IMR-90 (cell line): Measurements from ENCODE around the gene OR5D13. TPM values are rescaled to one million over a fixed set of nuclear protein-coding genes. Genes with fewer than 3 reads are reported as not detected.

ENCODE experiments used
- ATAC-seq: fragments of 200-7000 bp; cut with Tn5 transposase; 2 replicates; pipeline ENCODE4 v1.9.1; 2020; ENCODE audit warnings: low read depth, mild to moderate bottlenecking, moderate library complexity
- BruUV-seq: library from RNA; stranded (reverse); fragments of 400-500 nt; replicated peaks from 2 replicates; lab custom pipeline; 2021; lab: Mats Ljungman, UMichigan
- CTCF ChIA-PET: fragments of 300-600 bp; formaldehyde crosslinking; extraction: SDS; loops from one replicate; lab custom pipeline; 2021; ENCODE audit warnings: antibody characterized with exemption; lab: Yijun Ruan, JAX
- POLR2A ChIA-PET: fragments of 300-600 bp; sonication (Branson Sonifier 250); formaldehyde crosslinking; loops from one replicate; lab custom pipeline; 2022; ENCODE audit warnings: antibody characterized with exemption; ENCODE audit not compliant: unreplicated experiment; lab: Charles Lee
- DNase-seq: peaks from one replicate; pipeline ENCODE4 v3.0.0; 2013
- H2AFZ ChIP-seq: replicated peaks from 2 replicates; pipeline ENCODE3; 2013; ENCODE audit warnings: low read length, mild to moderate bottlenecking; ENCODE audit not compliant: poor library complexity
- H2AK5ac ChIP-seq: 2 replicates; pipeline ENCODE4 v1.6.1; 2013; ENCODE audit warnings: low read depth, low read length, inconsistent platforms
- H2AK9ac ChIP-seq: replicated peaks from 2 replicates; pipeline ENCODE3; 2013; ENCODE audit warnings: mild to moderate bottlenecking, low read depth, low read length, moderate library complexity; ENCODE audit not compliant: poor library complexity
- H2BK120ac ChIP-seq: 2 replicates; pipeline ENCODE4 v1.6.1; 2013; ENCODE audit warnings: low read depth, low read length, inconsistent platforms
- H2BK15ac ChIP-seq: 3 replicates; pipeline ENCODE4 v1.6.1; 2013; ENCODE audit warnings: low read depth, low read length, inconsistent platforms
- H2BK20ac ChIP-seq: 2 replicates; pipeline ENCODE4 v1.6.1; 2013; ENCODE audit warnings: low read depth, mild to moderate bottlenecking, inconsistent platforms, low read length, moderate library complexity
- H2BK5ac ChIP-seq: 2 replicates; pipeline ENCODE4 v1.6.1; 2013; ENCODE audit warnings: mild to moderate bottlenecking, low read depth, low read length, inconsistent platforms; ENCODE audit not compliant: poor library complexity, severe bottlenecking
- H3K14ac ChIP-seq: replicated peaks from 2 replicates; pipeline ENCODE4 v1.6.1; 2013; ENCODE audit warnings: low read depth, low read length, inconsistent platforms
- H3K18ac ChIP-seq: 2 replicates; pipeline ENCODE4 v1.6.1; 2013; ENCODE audit warnings: low read depth, low read length, control low read depth
- H3K23ac ChIP-seq: 2 replicates; pipeline ENCODE4 v1.6.1; 2013; ENCODE audit warnings: low read depth, low read length, inconsistent platforms
- H3K27ac ChIP-seq: 2 replicates; pipeline ENCODE4 v1.5.1; 2013; ENCODE audit warnings: mild to moderate bottlenecking, control low read depth, low read length; ENCODE audit not compliant: insufficient read depth
- H3K27me3 ChIP-seq: 2 replicates; pipeline ENCODE4 v1.6.1; 2013; ENCODE audit warnings: low read length; ENCODE audit not compliant: control insufficient read depth, insufficient read depth
- H3K36me3 ChIP-seq: 2 replicates; pipeline ENCODE4 v1.6.1; 2013; ENCODE audit warnings: low read length, mixed read lengths; ENCODE audit not compliant: control insufficient read depth, insufficient read depth
- H3K4ac ChIP-seq: 2 replicates; pipeline ENCODE4 v1.6.1; 2013; ENCODE audit warnings: low read depth, low read length, inconsistent platforms
- H3K4me1 ChIP-seq: 2 replicates; pipeline ENCODE4 v1.6.1; 2013; ENCODE audit warnings: low read length, mixed read lengths; ENCODE audit not compliant: control insufficient read depth, insufficient read depth
- H3K4me2 ChIP-seq: 2 replicates; pipeline ENCODE4 v1.6.1; 2013; ENCODE audit warnings: low read depth, mild to moderate bottlenecking, control low read depth, low read length, moderate library complexity
- H3K4me3 ChIP-seq: 2 replicates; pipeline ENCODE4 v1.5.1; 2013; ENCODE audit warnings: low read depth, mild to moderate bottlenecking, control low read depth, low read length, moderate library complexity; ENCODE audit not compliant: insufficient read depth
- H3K56ac ChIP-seq: 2 replicates; pipeline ENCODE4 v1.6.1; 2013; ENCODE audit warnings: low read length, inconsistent platforms; ENCODE audit not compliant: insufficient read depth; ENCODE audit errors: extremely low read depth
- H3K79me1 ChIP-seq, 2 experiments: 2 replicates each; pipeline ENCODE4 v1.6.1; 2013; ENCODE audit warnings: low read length in 2 of 2, inconsistent platforms in 1 of 2, low read depth in 1 of 2
- H3K9ac ChIP-seq: 2 replicates; pipeline ENCODE4 v1.6.1; 2013; ENCODE audit warnings: low read depth, low read length, control low read depth
- H3K9me1 ChIP-seq: 2 replicates; pipeline ENCODE4 v1.6.1; 2013; ENCODE audit warnings: low read length, inconsistent platforms; ENCODE audit not compliant: insufficient read depth
- H3K9me3 ChIP-seq: 2 replicates; pipeline ENCODE4 v1.6.1; 2013; ENCODE audit warnings: low read length; ENCODE audit not compliant: control insufficient read depth, insufficient read depth
- H4K20me1 ChIP-seq: 2 replicates; pipeline ENCODE4 v1.6.1; 2013; ENCODE audit warnings: low read length, inconsistent platforms; ENCODE audit not compliant: insufficient read depth
- H4K5ac ChIP-seq: 2 replicates; pipeline ENCODE4 v1.6.1; 2013; ENCODE audit warnings: mild to moderate bottlenecking, low read depth, low read length, control low read depth
- H4K8ac ChIP-seq, 2 experiments: 2 replicates each; pipeline ENCODE4 v1.6.1; 2013; ENCODE audit warnings: low read depth in 2 of 2, low read length in 2 of 2, control low read depth in 1 of 2, inconsistent platforms in 1 of 2
- H4K91ac ChIP-seq: 2 replicates; pipeline ENCODE4 v1.6.1; 2013; ENCODE audit warnings: low read depth, low read length, inconsistent platforms; ENCODE audit not compliant: insufficient read depth
- BHLHE40 ChIP-seq: fragments of 150-350 bp; IDR thresholded peaks from 2 replicates; pipeline ENCODE4 v1.6.1; 2016; ENCODE audit warnings: mild to moderate bottlenecking, low read depth, low read length
- MAFK ChIP-seq: IDR thresholded peaks from 2 replicates; pipeline ENCODE4 v1.6.1; 2012; ENCODE audit warnings: low read depth, low read length, improper control_type of control experiment
- MAZ ChIP-seq: IDR thresholded peaks from 2 replicates; pipeline ENCODE4 v1.6.1; 2012; ENCODE audit warnings: low read depth, mild to moderate bottlenecking, low read length, improper control_type of control experiment, moderate library complexity, borderline replicate concordance
- MXI1 ChIP-seq: IDR thresholded peaks from 2 replicates; pipeline ENCODE4 v1.6.1; 2012; ENCODE audit warnings: low read depth, mild to moderate bottlenecking, low read length, moderate library complexity, borderline replicate concordance
- RAD21 ChIP-seq: IDR thresholded peaks from 2 replicates; pipeline ENCODE4 v1.6.1; 2012; ENCODE audit warnings: low read length, improper control_type of control experiment
- SMC3 ChIP-seq: fragments of 150-350 bp; IDR thresholded peaks from 2 replicates; pipeline ENCODE4 v1.6.1; 2016; ENCODE audit warnings: low read depth, mild to moderate bottlenecking, antibody characterized with exemption, low read length, moderate library complexity
- WGBS, 2 experiments: methylation state at CpG; one replicate each; pipeline versions ENCODE4 v1.1.5 to v1.1.7; 2013; ENCODE audit warnings: missing lambda C conversion rate in 2 of 2; ENCODE audit not compliant: insufficient read length in 1 of 2; ENCODE audit errors: extremely low coverage in 2 of 2; 5-methylcytosine and 5-hydroxymethylcytosine counted together
- dilution Hi-C: fragments of 300-500 bp; cut with HindIII; formaldehyde crosslinking; loops from one replicate; pipeline ENCODE4 v1.14.3; 2018; ENCODE audit warnings: low sequenced_read_pairs; ENCODE audit not compliant: unreplicated experiment
- in situ Hi-C: fragments of 300-500 bp; cut with MboI; formaldehyde crosslinking; loops from 3 replicates; pipeline ENCODE4 v1.14.3; 2019; ENCODE audit warnings: low sequenced_read_pairs, inconsistent platforms, mixed read lengths
- intact Hi-C: fragments of 100-400 bp; cut with micrococcal nuclease; formaldehyde crosslinking; loops from 2 replicates; pipeline ENCODE4 v1.10.0; 2022
- polyA plus RNA-seq, 3 experiments: library from polyadenylated mRNA; depleted of rRNA; stranded (reverse); fragments of >200 nt; gene quantifications; 2 replicates each; pipeline ENCODE4 v1.2.3, GENCODE V29; 2012; ENCODE audit warnings: low replicate concordance in 1 of 3
- total RNA-seq: library from RNA; depleted of rRNA; stranded (reverse); fragments of >200 nt; gene quantifications from 2 replicates; pipeline ENCODE4 v1.2.3, GENCODE V29; 2012
- TF ChIP-seq, protein P1 (sequence below): fragments of 150-350 bp; IDR thresholded peaks from 2 replicates; pipeline ENCODE4 v1.6.1; 2016; ENCODE audit warnings: low read depth, mild to moderate bottlenecking, low read length, moderate library complexity, borderline replicate concordance
- TF ChIP-seq, protein P2 (sequence below): conservative IDR thresholded peaks from 2 replicates; pipeline ENCODE4 v1.5.1; 2012; ENCODE audit warnings: mild to moderate bottlenecking, low read depth, low read length, improper control_type of control experiment

OR5D13 gene
- total and polyA plus RNA-seq, 2 of the 4 experiments (the other 2 are of a cell fraction) = not detected

DNA sequence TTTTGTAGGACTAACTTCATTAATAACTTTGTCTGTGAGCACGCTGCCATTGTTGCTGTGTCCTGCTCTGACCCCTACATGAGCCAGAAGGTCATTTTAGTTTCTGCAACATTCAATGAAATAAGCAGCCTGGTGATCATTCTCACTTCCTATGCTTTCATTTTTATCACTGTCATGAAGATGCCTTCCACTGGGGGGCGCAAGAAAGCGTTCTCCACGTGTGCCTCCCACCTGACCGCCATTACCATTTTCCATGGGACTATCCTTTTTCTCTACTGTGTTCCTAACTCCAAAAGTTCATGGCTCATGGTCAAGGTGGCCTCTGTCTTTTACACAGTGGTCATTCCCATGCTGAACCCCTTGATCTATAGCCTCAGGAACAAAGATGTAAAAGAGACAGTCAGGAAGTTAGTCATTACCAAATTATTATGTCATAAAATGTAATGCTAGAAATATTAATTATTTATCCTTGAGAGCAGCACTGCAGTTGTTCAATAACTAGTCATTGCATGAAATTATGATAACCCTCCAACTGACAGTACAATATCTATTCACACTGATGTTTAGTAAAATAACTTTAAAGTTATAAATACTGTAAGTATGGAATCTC, 46.4 kb upstream of the OR5D13 start:
- H2BK5ac ChIP-seq = no peak overlapping the region
- H4K20me1 ChIP-seq = no peaks in the 10 kb centered on the region
- H4K91ac ChIP-seq = no peak overlapping the region
- H3K4me3 ChIP-seq = no peak overlapping the region
- DNase-seq (no peak), ATAC-seq (no peak)
- H3K9ac ChIP-seq = no peak overlapping the region
- H3K4me1 ChIP-seq = no peaks in the 10 kb centered on the region
- 60% methylated on average over 1 of the region's 5 CpGs; no CpG with 5 or more reads in 1 of the 2 experiments for WGBS, 2 experiments
- no peak overlapping the region for H3K4me2 ChIP-seq
- H3K14ac ChIP-seq = no peak overlapping the region
- intact Hi-C loops (no loop called here), in situ Hi-C loops (no loop called here), dilution Hi-C loops (no loop called here)
- H2AK9ac ChIP-seq = no peak overlapping the region
- H3K23ac ChIP-seq = no peak overlapping the region
- BruUV-seq = no TSS peak
- no peaks in the 10 kb centered on the region for H3K9me1 ChIP-seq
- H4K5ac ChIP-seq = no peak overlapping the region
- H3K36me3 ChIP-seq = no peaks in the 10 kb centered on the region
- no peak overlapping the region for H3K4ac ChIP-seq
- POLR2A ChIA-PET = no interaction called here
- H3K18ac ChIP-seq = no peak overlapping the region
- TF ChIP-seq BHLHE40 (no peak), MAZ (no peak), MXI1 (no peak), MAFK (no peak), SMC3 (no peak), RAD21 (no peak)
- TF ChIP-seq, protein P1, sequence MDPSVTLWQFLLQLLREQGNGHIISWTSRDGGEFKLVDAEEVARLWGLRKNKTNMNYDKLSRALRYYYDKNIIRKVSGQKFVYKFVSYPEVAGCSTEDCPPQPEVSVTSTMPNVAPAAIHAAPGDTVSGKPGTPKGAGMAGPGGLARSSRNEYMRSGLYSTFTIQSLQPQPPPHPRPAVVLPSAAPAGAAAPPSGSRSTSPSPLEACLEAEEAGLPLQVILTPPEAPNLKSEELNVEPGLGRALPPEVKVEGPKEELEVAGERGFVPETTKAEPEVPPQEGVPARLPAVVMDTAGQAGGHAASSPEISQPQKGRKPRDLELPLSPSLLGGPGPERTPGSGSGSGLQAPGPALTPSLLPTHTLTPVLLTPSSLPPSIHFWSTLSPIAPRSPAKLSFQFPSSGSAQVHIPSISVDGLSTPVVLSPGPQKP = no peak
- TF ChIP-seq, protein P2, sequence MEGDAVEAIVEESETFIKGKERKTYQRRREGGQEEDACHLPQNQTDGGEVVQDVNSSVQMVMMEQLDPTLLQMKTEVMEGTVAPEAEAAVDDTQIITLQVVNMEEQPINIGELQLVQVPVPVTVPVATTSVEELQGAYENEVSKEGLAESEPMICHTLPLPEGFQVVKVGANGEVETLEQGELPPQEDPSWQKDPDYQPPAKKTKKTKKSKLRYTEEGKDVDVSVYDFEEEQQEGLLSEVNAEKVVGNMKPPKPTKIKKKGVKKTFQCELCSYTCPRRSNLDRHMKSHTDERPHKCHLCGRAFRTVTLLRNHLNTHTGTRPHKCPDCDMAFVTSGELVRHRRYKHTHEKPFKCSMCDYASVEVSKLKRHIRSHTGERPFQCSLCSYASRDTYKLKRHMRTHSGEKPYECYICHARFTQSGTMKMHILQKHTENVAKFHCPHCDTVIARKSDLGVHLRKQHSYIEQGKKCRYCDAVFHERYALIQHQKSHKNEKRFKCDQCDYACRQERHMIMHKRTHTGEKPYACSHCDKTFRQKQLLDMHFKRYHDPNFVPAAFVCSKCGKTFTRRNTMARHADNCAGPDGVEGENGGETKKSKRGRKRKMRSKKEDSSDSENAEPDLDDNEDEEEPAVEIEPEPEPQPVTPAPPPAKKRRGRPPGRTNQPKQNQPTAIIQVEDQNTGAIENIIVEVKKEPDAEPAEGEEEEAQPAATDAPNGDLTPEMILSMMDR = no peak
- H2BK120ac ChIP-seq = no peak overlapping the region
- no peak overlapping the region for H2AK5ac ChIP-seq
- no peak overlapping the region for H4K8ac ChIP-seq
- no peak overlapping the region for H3K56ac ChIP-seq
- no peak overlapping the region for H2BK15ac ChIP-seq
- CTCF ChIA-PET = no interaction called here
- H3K27ac ChIP-seq = no peak overlapping the region
- H2BK20ac ChIP-seq = no peak overlapping the region
- H3K27me3 ChIP-seq = no peaks in the 10 kb centered on the region
- no peaks in the 10 kb centered on the region for H3K79me1 ChIP-seq
- H3K9me3 ChIP-seq = no peaks in the 10 kb centered on the region; the same call in 1 of the 2 replicates
- H2AFZ ChIP-seq = no peak overlapping the region
